GM21423 (cell line): ENCODE data around the gene DHRSX.
"Not testable (repeated sequence)": the region's sequence is repeated elsewhere in the genome, so short reads cannot be mapped to it uniquely, and the experiment has no call there.

Experiments
- ATAC-seq: cut with Tn5 transposase; IDR thresholded peaks from one replicate; pipeline ENCODE4 v1.9.1; 2021; ENCODE audit warnings: mild to moderate bottlenecking, moderate library complexity; ENCODE audit not compliant: unreplicated experiment

DHRSX gene

DNA sequence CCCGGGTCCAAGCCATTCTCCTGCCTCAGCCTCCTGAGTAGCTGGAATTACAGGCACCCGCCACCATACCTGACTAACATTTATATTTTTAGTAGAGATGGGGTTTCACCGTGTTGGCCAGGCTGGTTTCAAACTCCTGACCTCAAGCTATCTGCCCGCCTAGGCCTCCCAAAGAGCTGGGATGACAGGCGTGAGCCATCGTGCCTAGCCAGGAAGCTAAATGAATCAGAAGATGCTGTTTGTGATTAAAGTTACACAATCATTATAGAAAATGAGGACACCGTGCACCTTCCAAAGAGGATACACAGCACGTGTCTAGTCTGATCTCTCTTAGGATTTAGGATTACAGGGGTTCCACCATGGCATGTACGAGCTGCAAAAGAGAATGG is 99.6 kb downstream of the DHRSX start:
- ATAC-seq = no peak

DNA sequence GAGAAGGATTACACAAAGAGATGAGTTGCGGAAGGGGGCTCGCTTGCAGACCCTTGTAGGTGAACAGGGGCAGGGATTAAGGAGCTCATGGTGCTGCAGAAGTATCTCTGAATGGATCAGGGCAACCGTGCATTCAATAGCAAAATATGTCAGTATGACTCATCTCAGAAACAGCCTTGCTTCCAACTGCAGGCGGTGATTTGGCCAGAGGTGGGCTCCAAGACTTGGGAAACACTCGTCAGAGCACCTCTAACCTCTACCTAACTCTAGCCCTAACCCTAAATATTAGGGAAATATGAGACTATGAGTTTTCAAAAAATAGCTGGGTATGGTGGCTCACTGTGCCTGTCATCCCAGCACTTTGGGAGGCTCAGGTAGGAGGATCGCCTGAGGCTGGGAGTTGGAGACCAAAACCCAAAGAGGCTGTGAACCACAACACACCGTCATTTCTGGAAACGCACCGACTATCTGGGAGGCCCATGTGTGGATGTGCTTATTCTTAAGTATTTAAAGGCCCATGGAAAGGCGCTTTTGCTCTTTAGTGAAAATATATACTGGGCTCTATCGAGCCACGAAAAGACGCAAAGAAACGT is 102.6 kb downstream of the DHRSX start:
- ATAC-seq = no peak

DNA sequence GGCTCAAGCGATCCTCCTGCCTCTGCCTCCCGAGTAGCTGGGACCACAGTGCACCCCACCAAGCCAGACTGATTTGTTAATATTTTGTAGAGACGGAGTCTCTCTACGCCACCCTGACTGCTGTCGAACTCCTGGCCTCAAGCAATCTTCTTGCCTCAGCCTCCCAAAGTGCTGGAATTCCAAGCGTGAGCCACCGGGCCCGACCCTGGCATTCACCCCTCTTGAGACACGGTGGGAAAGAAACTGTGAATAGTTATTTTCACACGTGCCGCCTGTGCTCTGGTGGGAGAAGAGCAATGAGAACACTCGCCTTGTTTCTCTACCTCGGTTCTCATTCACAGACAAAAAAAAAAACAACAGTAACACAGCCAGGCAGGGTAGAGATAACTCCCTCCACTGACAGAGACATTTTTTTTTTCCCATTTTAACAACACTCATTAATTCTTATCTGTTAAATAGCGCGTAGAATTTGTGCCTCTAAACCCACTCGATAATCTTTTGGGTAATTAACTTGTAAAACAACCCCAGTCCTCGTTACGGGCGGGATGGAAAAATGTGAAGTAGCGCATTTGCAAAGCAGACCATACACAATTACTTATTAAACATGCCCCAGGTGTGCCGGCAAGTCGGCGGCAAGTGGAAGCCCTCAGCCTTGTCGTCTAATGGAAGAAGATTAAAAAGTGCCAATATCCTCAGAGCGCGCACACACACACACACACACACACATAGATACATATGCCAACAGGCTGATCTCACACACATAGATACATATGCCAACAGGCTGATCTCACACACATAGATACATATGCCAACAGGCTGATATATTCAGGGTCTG is 103.3 kb downstream of the DHRSX start:
- ATAC-seq = no peak

DNA sequence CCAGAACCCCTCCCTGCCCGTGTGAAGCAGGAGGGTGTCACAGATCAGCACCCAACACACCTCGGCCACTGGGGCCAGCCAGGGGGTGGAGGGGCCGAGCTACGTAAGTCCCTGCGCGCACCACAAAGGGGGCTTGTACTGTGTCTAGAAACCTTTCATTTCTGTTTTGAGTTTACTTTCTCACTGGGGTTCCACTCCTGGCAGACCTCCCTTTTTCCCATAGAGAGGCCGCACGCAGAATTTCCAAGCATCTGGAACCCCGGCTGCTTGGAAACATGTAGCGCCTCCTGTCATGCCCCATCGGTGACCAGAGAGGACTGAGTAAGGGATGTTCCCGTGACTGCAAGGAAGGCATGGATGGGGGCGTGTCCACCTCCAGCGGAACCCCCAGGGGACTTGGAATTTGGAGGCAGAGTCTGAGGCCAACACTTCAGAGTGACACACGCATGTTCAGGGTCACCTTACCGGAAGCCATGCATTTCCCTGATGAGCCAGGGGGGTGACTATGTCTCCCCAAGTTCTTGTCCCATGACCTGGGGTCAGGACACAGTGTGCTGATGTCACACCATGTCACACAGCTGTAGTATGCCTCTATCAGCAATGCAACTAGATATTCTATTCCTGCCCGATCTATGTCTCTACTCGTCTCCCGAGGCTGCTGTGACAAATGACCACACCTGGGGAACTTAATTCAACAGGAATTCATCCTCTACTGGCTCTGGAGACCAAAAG is 105.3 kb downstream of the DHRSX start:
- no peak for ATAC-seq

DNA sequence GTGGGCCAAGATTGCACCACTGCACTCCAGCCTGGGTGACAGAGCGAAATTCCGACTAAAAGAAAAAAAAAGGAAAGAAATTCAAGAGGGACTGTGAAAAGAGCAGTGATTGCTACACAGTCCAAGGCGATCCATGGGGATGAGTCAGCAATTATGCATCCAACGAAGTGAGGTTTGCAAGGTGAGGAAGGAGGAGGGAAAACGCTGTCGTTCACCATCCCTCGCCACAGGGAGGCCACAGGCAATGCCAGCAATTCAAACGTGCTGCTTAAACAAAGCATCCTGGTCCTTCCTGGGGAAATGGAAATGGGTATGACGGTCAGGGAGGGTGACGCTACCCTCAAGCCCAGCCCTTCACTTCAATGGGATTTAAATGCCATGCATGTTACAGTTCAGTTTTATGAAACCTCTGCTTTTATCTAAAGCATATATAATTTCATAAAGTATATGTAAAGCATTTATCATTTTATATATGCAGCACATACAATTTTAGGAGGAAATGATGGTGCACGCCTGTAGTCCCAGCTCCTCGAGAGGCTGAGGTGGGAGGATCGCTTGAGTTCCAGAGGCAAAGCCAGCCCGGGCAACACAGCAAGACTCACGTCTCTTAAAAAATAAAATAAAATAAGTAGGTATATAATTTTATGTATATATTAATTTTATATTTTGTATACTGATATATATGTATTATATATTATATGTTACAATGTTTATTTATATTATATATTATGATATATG is 108.7 kb downstream of the DHRSX start:
- no peak for ATAC-seq

DNA sequence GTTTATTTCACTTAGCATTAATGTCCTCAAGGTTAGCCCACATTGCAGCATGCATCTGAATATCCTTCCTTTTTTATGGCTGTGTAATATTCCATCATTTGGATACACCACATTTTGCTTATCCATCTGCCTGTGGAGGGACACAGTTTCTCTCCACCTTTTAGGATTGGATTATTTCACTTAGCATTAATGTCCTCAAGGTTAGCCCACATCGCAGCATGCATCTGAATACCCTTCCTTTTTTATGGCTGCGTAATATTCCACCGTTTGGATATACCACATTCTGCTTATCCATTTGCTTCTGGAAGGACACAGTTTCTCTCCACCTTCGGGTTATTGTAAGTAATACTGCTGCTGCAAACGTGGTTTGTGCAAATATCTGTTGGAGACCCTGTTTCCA is 110.0 kb downstream of the DHRSX start:
- no peak for ATAC-seq

DNA sequence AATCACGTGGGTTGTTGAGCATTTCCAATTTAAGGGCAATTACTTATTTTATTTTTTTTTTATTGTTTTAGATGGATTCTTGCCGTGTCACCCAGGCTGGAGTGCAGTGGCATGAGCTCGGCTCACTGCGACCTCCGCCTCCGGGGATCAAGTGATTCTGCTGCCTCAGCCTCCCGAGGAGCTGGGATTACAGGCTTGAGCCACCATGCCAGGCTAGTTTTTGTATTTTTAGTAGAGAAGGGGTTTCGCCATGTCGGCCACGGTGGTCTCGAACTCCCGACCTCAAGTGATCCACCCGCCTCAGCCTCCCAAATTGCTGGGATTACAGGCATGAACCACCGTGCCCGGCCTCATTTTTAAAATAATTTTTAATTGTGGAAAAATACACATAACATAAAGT is 111.0 kb downstream of the DHRSX start:
- not testable (repeated sequence) for ATAC-seq

DNA sequence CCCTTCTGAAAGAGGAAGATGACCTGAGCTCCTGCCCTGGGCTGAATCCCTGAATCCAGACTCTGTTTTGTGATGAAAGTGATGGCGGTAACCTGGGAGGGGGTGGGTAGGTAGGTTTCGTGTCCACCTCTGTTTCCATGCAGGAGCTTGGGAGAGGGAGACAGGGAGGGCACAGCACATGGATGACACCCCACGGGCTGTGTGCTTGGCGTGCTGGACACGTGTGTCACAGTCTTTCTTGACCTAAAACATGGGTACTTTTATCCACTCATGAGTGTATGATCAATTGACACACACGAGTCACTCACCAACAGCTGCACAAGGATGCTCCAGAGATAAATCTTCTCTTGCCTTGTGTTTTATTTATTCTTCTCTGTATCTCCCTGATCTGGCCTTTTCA is 111.5 kb downstream of the DHRSX start:
- no peak for ATAC-seq

DNA sequence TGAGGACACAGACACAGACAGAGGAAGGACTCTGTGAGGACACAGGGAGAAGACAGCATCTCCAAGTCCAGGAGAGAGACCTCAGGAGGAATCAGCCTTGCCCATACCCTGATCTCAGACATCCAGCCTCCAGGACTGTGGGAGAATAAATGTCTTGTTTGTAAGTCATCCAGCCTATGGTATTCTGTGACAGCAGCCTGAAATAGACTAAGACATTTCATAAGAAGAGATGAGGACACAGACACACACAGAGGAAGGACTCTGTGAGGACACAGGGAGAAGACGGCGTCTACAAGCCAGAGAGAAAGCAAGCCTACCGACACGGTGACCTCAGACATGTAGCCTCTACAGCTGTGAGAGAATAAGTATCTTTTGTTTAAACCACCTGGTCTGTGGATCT is 112.1 kb downstream of the DHRSX start:
- no peak for ATAC-seq

DNA sequence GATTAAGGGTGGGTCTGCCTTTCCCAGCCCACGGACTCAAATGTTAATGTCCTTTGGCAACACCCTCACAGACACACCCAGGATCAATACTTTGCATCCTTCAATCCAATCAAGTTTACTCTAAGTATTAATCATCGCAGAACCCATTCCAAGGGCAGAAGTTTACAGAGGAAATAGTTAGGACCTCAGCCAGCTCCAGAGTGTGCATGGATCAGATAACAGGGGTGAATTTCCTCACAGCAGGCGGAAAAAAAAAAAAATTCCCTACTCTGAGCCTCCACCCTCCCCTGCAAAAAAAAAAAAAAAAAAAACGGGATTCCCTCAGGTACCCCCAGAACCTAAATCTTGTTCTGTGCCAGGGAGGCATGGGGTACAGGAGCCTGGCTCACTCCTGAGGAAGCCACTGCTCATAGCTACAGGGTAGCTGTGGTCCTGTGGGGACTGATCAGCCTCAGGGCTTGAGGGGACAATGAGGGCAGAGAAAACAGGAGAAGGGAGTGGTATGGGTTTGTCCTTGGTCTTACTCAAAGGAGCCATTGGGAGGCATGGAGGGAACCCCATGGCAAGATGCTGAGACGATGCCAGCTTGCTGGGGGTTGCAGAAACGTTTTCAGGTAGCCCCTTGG is 113.0 kb downstream of the DHRSX start:
- ATAC-seq = no peak

DNA sequence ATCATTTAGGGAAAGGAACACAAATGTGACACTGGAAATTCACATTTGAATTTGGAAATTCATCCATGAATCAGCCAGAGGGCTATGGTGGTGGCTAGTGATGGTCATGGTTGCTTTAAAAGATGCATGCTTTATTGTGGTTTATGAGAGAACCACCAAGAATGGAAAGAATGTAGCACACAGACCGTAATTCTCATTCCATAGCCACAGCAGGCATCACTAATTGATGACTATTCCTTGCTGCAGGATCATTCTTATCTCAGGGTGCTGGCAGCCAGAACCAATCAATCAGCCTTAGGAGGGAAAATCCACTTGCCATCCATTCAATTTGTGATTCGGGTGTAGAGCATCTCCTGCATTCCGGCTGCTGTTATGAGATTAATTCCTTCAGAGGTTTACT is 115.6 kb downstream of the DHRSX start:
- ATAC-seq = no peak

DNA sequence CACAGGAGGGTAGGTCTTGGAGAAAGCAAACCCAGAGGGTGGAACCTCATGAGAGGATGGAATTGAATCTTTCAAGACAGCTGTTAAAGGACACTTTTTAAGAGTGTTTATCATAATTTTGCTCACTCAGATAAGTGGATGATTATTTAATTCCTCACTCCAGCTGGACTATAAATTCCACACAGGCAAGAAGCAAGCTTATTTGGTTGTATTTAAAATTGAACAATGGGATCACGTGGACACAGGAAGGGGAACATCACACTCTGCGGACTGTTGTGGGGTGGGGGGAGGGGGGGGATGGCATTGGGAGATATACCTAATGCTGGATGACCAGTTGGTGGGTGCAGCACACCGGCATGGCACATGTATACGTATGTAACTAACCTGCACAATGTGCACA is 116.3 kb downstream of the DHRSX start:
- ATAC-seq = no peak

DNA sequence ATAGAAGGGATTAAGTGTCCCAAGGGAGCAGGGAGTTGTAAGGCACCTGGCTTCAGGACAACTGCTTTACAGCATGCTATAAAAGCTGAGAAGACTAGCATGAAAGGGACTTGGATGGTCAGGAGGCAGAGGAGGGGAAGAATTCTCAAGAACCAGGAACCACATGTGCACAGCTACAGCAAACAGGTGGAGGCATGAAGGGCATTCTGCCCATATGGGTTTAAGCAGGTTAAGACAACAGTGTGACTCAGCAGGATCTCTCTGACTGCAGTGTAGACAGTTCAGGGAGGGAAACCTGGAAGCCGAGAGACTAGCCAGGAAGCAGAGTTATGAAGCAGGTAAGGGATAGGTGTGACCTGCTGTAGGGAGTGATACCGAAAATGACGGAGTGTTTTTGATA is 117.0 kb downstream of the DHRSX start:
- ATAC-seq = no peak

DNA sequence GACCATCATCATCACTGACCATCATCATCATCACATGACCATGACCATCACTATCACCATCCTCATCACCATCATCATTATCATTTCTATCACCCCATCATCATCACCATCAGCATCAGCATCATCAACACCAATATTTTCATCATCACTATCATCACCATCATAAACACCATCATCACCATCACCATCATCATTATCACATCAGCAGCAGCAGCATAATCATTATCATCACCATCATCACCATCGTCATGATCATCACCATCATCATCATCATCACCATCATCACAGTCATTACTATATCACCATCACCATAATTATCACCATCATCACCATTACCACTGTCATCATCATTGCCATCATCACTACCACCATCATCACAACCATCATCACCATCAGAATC is 117.6 kb downstream of the DHRSX start:
- ATAC-seq = no peak

DNA sequence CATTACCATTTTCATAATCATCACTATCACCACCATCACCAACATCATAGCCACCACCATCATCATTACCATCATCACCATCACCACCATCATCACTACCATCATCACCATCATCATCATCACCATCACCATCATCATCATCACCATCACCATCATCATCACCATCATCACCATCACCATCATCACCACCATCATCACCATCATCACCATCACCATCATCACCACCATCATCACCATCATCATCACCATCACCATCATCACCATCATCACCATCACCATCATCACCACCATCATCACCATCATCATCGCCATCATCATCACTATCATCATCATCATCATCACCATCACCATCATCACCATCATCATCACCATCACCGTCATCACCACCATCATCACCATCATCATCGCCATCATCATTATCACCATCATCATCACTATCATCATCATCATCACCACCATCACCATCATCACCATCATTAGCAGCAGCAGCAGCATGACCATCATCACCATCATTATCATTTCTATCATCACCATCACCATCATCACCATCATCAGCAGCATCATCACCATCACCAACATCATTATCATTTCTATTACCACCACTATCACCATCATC is 118.2 kb downstream of the DHRSX start:
- not testable (repeated sequence) for ATAC-seq

DNA sequence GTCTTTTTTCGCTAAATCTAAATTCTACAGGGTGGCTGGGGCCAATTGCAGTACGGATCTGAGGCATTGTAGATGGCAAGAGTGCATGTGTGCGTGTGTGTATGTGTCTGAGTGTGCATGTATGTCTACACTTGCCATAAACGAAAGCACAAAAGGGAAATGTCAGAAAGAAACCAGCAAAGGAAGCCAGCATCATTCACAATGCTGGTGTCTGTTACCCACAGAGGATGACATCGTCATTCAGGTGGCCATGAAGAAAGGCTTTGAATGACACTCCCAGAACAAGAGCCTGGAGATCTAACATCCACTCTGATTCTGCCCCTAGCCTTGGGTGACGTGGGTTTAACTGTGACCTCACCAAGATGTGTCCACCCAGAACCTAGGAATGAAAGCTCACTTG is 124.6 kb downstream of the DHRSX start:
- no peak for ATAC-seq

DNA sequence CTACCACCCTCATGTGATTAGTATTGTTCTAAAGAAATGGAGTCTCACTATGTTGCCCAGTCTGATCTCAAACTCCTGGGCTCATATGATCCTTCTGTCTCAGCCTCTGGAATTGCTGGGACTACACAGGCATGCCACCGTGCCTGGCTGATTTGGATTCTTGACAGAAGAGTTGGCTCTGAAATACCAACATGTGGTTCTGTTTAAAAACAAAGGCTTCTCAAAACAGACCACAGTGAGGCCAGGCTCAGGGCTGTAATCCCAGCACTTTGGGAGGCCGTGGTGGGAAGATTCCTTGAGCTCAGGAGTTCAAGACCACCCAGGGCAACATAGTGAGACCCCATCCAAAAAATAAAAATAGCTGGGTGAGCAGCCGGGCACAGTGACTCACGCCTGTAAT is 126.7 kb downstream of the DHRSX start:
- no peak for ATAC-seq

DNA sequence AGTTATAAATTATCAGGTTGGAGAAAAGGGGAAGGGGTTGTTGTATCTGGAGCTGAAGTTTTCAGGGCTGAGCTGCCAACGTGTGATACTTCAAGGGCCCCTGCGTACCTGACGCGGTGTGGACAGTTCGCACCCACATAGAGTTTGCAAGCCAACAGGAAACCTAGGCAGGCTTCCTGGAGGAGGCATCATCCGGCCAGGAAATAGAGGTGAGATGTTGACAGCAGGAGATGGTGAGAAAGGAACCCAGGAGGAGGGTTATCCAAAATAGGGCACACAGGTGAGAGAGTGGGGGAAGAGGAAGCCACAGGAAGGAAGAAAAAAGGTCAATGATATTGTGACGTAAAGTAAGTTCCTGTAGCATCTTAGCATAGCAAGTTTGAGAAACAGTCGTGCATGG is 127.2 kb downstream of the DHRSX start:
- ATAC-seq = no peak

DNA sequence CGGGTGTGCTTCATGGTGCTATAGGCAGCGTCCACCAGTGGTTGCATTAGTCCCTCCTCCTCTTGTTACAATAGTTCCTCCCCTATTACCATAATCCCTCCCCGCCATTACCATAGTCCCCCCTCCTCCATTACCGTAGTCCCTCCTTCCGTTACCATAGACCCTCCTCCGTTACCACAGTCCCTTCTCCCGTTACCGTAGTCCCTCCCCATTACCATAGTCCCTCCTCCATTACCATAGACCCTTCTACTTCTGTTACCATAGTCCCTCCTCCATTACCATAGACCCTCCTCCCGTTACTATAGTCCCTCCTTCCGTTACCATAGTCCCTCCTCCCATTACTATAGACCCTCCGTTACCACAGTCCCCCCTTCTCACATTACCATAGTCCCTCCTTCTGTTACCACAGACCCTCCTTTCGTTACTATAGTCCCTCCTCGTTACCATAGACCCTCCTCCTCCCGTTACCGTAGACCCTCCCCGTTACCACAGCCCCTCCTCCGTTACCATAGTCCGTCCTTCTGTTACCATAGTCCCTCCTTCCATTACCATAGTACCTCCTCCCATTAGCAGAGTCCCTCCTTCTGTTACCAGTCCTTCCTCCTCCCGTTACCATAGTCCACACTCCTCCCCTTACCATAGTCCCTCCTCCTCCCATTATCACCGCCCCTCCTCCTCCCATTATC is 129.6 kb downstream of the DHRSX start:
- ATAC-seq = no peak

DNA sequence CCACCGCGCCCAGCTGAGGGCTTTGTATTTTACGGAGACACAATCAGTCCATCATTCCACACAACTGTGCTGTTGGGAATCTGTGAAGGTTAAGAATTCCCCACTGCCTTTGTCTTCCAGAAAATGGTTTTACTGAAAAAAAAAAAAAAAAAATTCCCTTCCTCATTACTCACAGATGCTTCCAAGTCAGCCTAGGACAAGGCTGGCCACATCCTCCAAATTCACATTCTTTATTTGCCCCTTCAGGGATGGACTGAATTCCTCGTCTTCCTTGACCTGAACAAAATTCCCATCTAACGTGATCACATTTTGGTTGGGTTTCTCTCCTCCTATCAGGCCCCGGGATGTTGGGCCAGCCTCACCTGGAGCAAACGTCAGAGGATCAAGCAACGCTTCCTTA is 130.3 kb downstream of the DHRSX start:
- no peak for ATAC-seq
